Brain microvascular endothelial cell (primary cell): ENCODE measurements around the gene SLC16A7.

Experiments used
- DNase-seq: peaks from one replicate; pipeline ENCODE4 v3.0.0-alpha.2; 2020
- H3K27ac ChIP-seq: fragments of 250-450 bp; sonication (Bioruptor Pico); 2 replicates; pipeline ENCODE4 v1.5.1; 2020; ENCODE audit warnings: mild to moderate bottlenecking, moderate library complexity
- H3K27me3 ChIP-seq: fragments of 250-450 bp; sonication (Bioruptor Pico); replicated peaks from 2 replicates; pipeline ENCODE4 v1.5.1; 2020; ENCODE audit warnings: mild to moderate bottlenecking
- H3K36me3 ChIP-seq: fragments of 250-450 bp; sonication (Bioruptor Pico); replicated peaks from 2 replicates; pipeline ENCODE4 v1.5.1; 2020; ENCODE audit warnings: mild to moderate bottlenecking
- H3K4me3 ChIP-seq: 2 replicates; pipeline ENCODE4 v1.5.1; 2011; ENCODE audit warnings: low read depth, mild to moderate bottlenecking, control low read depth, low read length, moderate library complexity
- CTCF ChIP-seq: IDR thresholded peaks from 2 replicates; pipeline ENCODE4 v1.5.1; 2011; ENCODE audit warnings: low read depth, mild to moderate bottlenecking, moderate library complexity, low read length, control low read depth, inconsistent platforms; ENCODE audit errors: missing control alignments
- in situ Hi-C: cut with HindIII; loops from 2 replicates; pipeline ENCODE4 v1.10.0; 2017; ENCODE audit warnings: low sequenced_read_pairs, low pct_ligation_motif_present

Gene SLC16A7

DNA sequence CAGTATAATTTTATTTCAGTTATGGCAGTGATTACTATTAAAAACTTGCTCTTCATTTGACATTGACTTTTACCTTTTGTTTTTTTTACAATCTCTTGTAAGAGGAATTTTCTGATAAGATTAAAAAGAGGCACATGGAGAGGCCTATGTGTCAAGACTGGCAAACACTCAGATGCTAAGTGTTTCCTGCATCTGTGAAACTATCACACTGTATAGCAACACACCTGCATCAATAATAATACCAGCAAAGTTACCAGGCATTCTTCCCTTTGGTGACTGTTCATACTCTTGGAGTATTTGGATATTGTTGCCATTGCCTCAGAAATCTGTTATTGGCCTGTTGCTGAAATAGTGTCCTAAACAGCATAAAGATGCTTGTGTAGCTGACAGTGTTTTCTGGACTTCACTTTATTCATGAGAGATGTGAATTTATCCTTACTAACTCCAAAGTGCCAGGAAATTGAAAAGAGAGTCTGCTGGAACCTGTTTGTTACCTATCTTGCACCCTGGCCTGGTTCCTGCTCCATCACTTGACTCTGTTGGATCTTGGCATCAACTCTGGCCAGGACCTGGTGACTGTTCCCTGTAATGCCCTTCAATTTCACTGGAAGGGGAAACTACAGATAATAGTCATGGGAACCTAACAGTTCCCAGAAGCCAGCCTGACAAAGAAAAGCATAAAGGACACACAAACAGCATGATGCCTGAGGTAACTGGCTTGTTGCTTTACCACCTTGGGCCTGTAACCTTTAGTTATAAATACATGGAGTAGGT lies 19.8 kb downstream of the SLC16A7 start:
- no peak for DNase-seq
- no peaks in the 10 kb centered on the region for H3K27me3 ChIP-seq
- TF ChIP-seq CTCF, result no peak
- H3K36me3 ChIP-seq, result no peaks in the 10 kb centered on the region
- in situ Hi-C loops, result no loop called here
- H3K27ac ChIP-seq, result no peak overlapping the region
- no peak overlapping the region for H3K4me3 ChIP-seq

GRCh38 chr12:59619461-59620240 lies 23.8 kb downstream of the SLC16A7 start:
- no peak overlapping the region for H3K27ac ChIP-seq

GRCh38 chr12:59620326-59620725 lies 24.5 kb downstream of the SLC16A7 start:
- H3K27me3 ChIP-seq, result no peaks in the 10 kb centered on the region
- DNase-seq, result no peak
- no peak for TF ChIP-seq CTCF
- no peak overlapping the region for H3K4me3 ChIP-seq
- H3K36me3 ChIP-seq, result no peaks in the 10 kb centered on the region
- in situ Hi-C loops, result no loop called here
- H3K27ac ChIP-seq, result no peak overlapping the region

More at GRCh38 chr12:59619461-59620240, 23.8 kb downstream of the SLC16A7 start:
- no peaks in the 10 kb centered on the region for H3K27me3 ChIP-seq
- no peaks in the 10 kb centered on the region for H3K36me3 ChIP-seq
- no peak overlapping the region for H3K4me3 ChIP-seq
- DNase-seq, result no peak
- no peak for TF ChIP-seq CTCF
- in situ Hi-C loops, result no loop called here

GRCh38 chr12:59624732-59625460 lies 29.1 kb downstream of the SLC16A7 start:
- in situ Hi-C loops, result no loop called here
- H3K4me3 ChIP-seq, result no peak overlapping the region
- no peak for TF ChIP-seq CTCF
- no peaks in the 10 kb centered on the region for H3K36me3 ChIP-seq
- H3K27me3 ChIP-seq, result no peaks in the 10 kb centered on the region
- no peak for DNase-seq
- no peak overlapping the region for H3K27ac ChIP-seq

- TF ChIP-seq CTCF, result no peak
Measured at GRCh38 chr12:59626382-59626781, 30.6 kb downstream of the SLC16A7 start.

More at GRCh38 chr12:59626382-59626781, 30.6 kb downstream of the SLC16A7 start:
- Histone ChIP-seq H3K4me3 (no peak overlapping the region), H3K36me3 (no peaks in the 10 kb centered on the region), H3K27me3 (no peaks in the 10 kb centered on the region), H3K27ac (no peak overlapping the region)
- DNase-seq, result no peak
- in situ Hi-C loops, result no loop called here
